IPS-NIHi7 (cell line): ENCODE measurements around the gene COX7B2.

Experiments used
- DNase-seq: peaks from one replicate; pipeline ENCODE4 v3.0.0; 2012; ENCODE audit warnings: mixed read lengths; ENCODE audit errors: extremely low spot score

COX7B2 gene

DNA sequence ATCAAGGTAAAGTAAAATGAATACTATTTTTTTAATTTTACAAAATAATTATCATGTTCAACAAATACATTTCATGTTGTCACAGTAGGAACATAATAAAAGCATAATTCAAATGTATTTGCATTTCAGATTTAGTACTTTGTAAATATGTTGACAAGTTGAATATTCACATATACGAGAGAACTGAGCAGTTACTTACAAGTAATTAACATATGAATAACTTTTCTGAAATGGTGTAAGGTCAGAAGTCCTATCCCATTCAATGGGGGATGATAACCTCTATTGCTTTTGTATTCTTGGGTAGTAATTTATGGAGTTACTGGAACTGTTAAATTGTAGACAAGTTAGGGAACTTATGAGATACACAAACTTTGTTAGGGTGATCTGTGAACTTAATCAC lies 191.1 kb downstream of the COX7B2 start:
- DNase-seq = no peak

- DNase-seq = no peak
Measured at GRCh38 chr4:46715468-46715867, 193.6 kb downstream of the COX7B2 start.

- no peak for DNase-seq
Measured at GRCh38 chr4:46698891-46699290, 210.2 kb downstream of the COX7B2 start.
